Thyroid gland (tissue), 4 donors: ENCODE data around the gene RRM2. TPM values are rescaled to one million over a fixed set of nuclear protein-coding genes. Genes with fewer than 3 reads are reported as not detected.

Experiments used
- DNase-seq, 2 donors: peaks; one replicate each; pipeline ENCODE4 v3.0.0-alpha.2; 2019
- H3K27ac ChIP-seq, 3 donors: fragments of 200-600 bp; sonication (generic); 1 replicate in 2 of 3; 2 replicates in 1 of 3; pipeline ENCODE4 v1.5.1; 2016 to 2019; ENCODE audit warnings: mild to moderate bottlenecking in 1 of 3, moderate library complexity in 1 of 3
- H3K27me3 ChIP-seq: fragments of 200-600 bp; sonication (generic); one replicate; pipeline ENCODE4 v1.5.1; 2019
- H3K36me3 ChIP-seq, 2 donors: fragments of 200-600 bp; sonication (generic); one replicate each; pipeline ENCODE4 v1.5.1; 2016 to 2019
- H3K4me1 ChIP-seq, 2 donors: fragments of 200-600 bp; sonication (generic); one replicate each; pipeline ENCODE4 v1.5.1; 2017 to 2019
- H3K4me3 ChIP-seq, 3 donors: fragments of 200-600 bp; sonication (generic); replicated peaks in 1 of 3; 1 replicate in 2 of 3; 2 replicates in 1 of 3; pipeline ENCODE4 v1.5.1; 2016; ENCODE audit warnings: mild to moderate bottlenecking in 1 of 3
- H3K9me3 ChIP-seq: fragments of 200-600 bp; sonication (generic); one replicate; pipeline ENCODE4 v1.5.1; 2017
- POLR2A ChIP-seq, 2 donors: fragments of 450-650 bp; IDR thresholded peaks; one replicate each; pipeline ENCODE4 v1.6.1; 2017; ENCODE audit warnings: antibody characterized with exemption in 2 of 2, mild to moderate bottlenecking in 2 of 2, moderate library complexity in 1 of 2
- WGBS, 2 donors: methylation state at CpG; one replicate each; pipeline ENCODE4 v1.1.5; 2017; 5-methylcytosine and 5-hydroxymethylcytosine counted together
- intact Hi-C: fragments of 100-400 bp; cut with DNase I; formaldehyde crosslinking; loops from one replicate; pipeline ENCODE4 v1.15.1; 2023
- total RNA-seq, 4 donors: library from RNA; depleted of rRNA; stranded (reverse); fragments of >200 nt; gene quantifications; one replicate each; pipeline ENCODE4 v1.2.3, GENCODE V29; 2016
- TF ChIP-seq, protein P1 (sequence below), 6 experiments: fragments of 200-600 bp in 3 of 6; fragments of 450-650 bp in 3 of 6; sonication (generic) in 3 of 6; IDR thresholded peaks; one replicate each; pipeline ENCODE4 v1.5.1; 2016 to 2019; ENCODE audit warnings: antibody characterized with exemption in 6 of 6, mild to moderate bottlenecking in 2 of 6, inconsistent platforms in 1 of 6, moderate library complexity in 1 of 6

The RRM2 gene
- total RNA-seq, 4 donors from 2014 or later = 0.27 to 0.83 (median 0.75) TPM; not detected in 1

DNA sequence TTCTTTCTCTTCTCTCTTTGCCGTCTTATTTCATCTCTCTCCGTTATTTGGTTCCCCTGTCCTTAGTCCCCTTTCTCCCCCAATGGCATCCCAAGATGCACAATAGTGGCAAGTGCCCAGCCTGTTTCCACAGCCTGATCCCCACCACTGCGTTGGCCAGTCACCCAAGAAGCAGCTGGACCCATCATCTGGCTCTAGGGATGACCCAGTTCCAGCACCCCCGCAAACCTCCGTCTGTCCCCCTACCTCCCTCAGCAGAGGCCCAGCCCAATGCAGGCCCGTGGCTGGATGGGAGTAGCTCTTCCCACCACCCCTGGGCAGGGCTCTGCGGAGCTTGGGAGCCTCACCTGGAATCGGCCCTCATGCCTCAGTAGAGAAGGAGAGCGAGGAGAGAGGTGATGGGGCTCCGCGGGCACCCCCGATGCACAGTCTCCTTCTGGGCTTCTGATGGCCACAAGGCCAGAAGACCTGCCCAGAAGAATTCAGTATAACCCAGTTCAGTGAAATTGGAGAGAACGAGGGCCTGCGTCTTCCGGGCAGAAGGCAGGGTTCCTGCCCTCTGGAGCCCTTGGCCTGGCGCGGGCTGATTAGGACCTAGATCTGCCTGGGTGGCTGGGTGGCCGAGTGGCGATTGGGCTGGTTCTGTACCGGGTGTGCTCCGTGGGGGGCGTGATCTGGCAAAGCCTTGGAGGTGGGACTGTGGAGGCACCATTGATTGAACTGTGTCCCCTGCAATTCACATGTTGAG, 50.9 kb downstream of the RRM2 start:
- Histone ChIP-seq H3K4me3 (no peak overlapping the region), H3K36me3 (no peaks in the 10 kb centered on the region), H3K27ac (no peak overlapping the region), H3K4me1 (no peaks in the 10 kb centered on the region), H3K9me3 (no peaks in the 10 kb centered on the region), H3K27me3 (no peaks in the 10 kb centered on the region)
- intact Hi-C loops = no loop called here
- no peak for TF ChIP-seq POLR2A (IDR thresholded peaks at IDR 0.05)
- TF ChIP-seq, protein P1, sequence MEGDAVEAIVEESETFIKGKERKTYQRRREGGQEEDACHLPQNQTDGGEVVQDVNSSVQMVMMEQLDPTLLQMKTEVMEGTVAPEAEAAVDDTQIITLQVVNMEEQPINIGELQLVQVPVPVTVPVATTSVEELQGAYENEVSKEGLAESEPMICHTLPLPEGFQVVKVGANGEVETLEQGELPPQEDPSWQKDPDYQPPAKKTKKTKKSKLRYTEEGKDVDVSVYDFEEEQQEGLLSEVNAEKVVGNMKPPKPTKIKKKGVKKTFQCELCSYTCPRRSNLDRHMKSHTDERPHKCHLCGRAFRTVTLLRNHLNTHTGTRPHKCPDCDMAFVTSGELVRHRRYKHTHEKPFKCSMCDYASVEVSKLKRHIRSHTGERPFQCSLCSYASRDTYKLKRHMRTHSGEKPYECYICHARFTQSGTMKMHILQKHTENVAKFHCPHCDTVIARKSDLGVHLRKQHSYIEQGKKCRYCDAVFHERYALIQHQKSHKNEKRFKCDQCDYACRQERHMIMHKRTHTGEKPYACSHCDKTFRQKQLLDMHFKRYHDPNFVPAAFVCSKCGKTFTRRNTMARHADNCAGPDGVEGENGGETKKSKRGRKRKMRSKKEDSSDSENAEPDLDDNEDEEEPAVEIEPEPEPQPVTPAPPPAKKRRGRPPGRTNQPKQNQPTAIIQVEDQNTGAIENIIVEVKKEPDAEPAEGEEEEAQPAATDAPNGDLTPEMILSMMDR (IDR thresholded peaks at IDR 0.05) = no peak
- 93 to 96% methylated on average over 17 to 22 of the region's 22 CpGs for WGBS, 2 donors
- DNase-seq = no peak

DNA sequence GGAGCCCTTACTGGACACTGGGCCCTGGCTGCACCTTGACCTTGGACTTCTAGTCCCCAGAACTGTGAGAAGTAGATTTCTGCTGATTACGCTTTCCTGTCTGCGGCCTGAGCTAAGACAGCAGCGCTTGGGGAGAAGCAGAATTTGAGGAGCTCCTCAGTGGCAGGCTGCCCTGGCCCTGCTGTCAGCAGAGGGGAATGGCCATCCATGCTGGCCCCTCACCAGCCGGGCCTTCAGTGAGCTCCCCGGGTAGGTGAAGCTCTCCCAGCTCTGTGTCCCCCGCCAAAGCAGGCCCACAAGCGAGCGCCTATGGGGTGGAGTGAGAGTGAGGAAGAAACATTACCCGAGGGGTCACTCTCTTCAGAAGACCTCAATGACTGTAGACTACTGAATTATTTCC, 51.6 kb downstream of the RRM2 start:
- no peaks in the 10 kb centered on the region for H3K36me3 ChIP-seq
- DNase-seq = no peak
- H3K27me3 ChIP-seq = no peaks in the 10 kb centered on the region
- TF ChIP-seq POLR2A (IDR thresholded peaks at IDR 0.05) = no peak
- intact Hi-C loops = no loop called here
- H3K27ac ChIP-seq = no peak overlapping the region
- H3K4me3 ChIP-seq = no peak overlapping the region
- H3K4me1 ChIP-seq = no peaks in the 10 kb centered on the region
- no peaks in the 10 kb centered on the region for H3K9me3 ChIP-seq
- 88 to 96% methylated on average over 9 of the region's 9 CpGs for WGBS, 2 donors

DNA sequence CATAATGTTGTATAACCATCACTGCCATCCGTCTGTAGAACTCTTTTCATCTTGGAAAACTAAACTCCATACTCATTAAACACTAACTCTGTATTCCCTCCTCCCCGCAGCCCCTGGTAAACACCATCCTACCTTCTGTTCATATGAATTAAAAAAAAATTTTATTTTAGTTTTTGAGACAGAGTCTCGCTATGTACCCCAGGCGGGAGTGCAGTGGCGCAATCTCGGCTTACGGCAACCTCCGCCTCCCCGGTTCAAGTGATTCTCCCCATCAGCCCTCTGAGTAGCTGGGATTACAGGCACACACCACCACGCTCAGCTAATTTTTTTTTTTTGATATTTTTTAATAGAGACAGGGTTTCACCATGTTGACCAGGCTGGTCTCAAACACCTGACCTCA, 52.9 kb downstream of the RRM2 start:
- H3K27me3 ChIP-seq = no peaks in the 10 kb centered on the region
- no peak for TF ChIP-seq POLR2A (IDR thresholded peaks at IDR 0.05)
- TF ChIP-seq, protein P1 (IDR thresholded peaks at IDR 0.05) = no peak
- no peaks in the 10 kb centered on the region for H3K36me3 ChIP-seq
- H3K4me1 ChIP-seq = no peaks in the 10 kb centered on the region
- no peak for DNase-seq
- no peak overlapping the region for H3K27ac ChIP-seq
- no peaks in the 10 kb centered on the region for H3K9me3 ChIP-seq
- 97 to 98% methylated on average over 10 of the region's 10 CpGs for WGBS, 2 donors
- intact Hi-C loops = no loop called here
- H3K4me3 ChIP-seq = no peak overlapping the region

DNA sequence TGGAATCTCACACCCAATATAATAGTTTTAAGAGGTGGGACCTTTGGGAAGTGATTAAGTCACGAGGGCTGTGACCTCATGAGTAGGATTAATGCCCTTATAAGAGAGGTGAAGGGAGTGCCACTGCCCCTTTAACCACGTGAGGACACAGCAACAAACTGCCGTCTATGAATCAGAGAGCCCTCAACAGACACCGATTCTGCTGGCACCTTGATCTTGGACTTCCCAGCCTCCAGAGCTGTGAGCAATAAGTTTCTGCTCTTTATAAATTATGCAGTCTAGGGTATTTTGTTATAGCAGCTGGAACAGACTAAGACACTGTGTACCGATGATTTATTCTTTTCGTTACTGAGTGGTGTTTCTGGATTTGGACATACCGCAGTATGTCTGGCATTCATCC, 56.2 kb downstream of the RRM2 start:
- Histone ChIP-seq H3K4me1 (no peaks in the 10 kb centered on the region), H3K27me3 (no peaks in the 10 kb centered on the region), H3K36me3 (no peaks in the 10 kb centered on the region), H3K9me3 (no peaks in the 10 kb centered on the region), H3K4me3 (no peak overlapping the region), H3K27ac (no peak overlapping the region)
- no peak for DNase-seq
- intact Hi-C loops = no loop called here
- WGBS, 2 donors = 86 to 95% methylated on average over 7 of the region's 7 CpGs
- TF ChIP-seq, protein P1 (IDR thresholded peaks at IDR 0.05) = no peak
- no peak for TF ChIP-seq POLR2A (IDR thresholded peaks at IDR 0.05)

DNA sequence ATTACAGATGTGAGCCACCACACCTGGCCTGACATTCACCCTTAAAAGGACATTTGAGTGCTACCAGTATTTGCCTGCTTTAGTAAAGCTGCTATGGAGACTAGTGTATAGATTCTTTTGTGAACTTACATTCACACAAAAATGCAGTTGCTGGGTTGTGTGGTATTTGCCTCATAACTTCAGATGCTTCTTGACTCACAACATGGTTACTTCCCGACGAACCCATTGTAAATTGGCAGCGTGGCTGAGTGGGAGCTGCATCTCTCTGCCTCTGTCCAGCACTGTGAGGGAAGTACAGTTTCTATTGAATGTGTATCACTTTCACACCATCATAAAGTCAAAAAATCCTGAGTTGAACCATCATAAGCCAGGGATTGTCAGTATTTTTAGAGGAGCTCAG, 56.9 kb downstream of the RRM2 start:
- intact Hi-C loops = no loop called here
- H3K27ac ChIP-seq = no peak overlapping the region
- no peaks in the 10 kb centered on the region for H3K27me3 ChIP-seq
- no peak for DNase-seq
- H3K36me3 ChIP-seq = no peaks in the 10 kb centered on the region
- TF ChIP-seq, protein P1 (IDR thresholded peaks at IDR 0.05) = no peak
- TF ChIP-seq POLR2A (IDR thresholded peaks at IDR 0.05) = no peak
- no peak overlapping the region for H3K4me3 ChIP-seq
- H3K4me1 ChIP-seq = no peaks in the 10 kb centered on the region
- no peaks in the 10 kb centered on the region for H3K9me3 ChIP-seq
- 70 to 95% methylated on average over 3 of the region's 3 CpGs for WGBS, 2 donors
